A549 (cell line): ENCODE measurements around the gene SPIRE1.

Experiments used
- BHLHE40 ChIP-seq: IDR thresholded peaks from 2 replicates; pipeline ENCODE4 v1.6.1; 2012; ENCODE audit warnings: low read depth, low read length, inconsistent platforms
- CTCF ChIP-seq: fragments of >200 bp; sonication (Bioruptor Twin); formaldehyde crosslinking; IDR thresholded peaks from 3 replicates; pipeline ENCODE4 v1.5.1; 2016
- JUNB ChIP-seq: fragments of >200 bp; sonication (Bioruptor Twin); formaldehyde crosslinking; IDR thresholded peaks from 2 replicates; pipeline ENCODE4 v1.6.1; 2016
- MAFK ChIP-seq: fragments of 450-650 bp; IDR thresholded peaks from 2 replicates; pipeline ENCODE4 v1.6.1; 2014; ENCODE audit not compliant: partially characterized antibody
- MAZ ChIP-seq: fragments of 150-350 bp; IDR thresholded peaks from 2 replicates; pipeline ENCODE4 v1.6.1; 2014; ENCODE audit warnings: antibody characterized with exemption, low read depth, low read length, borderline replicate concordance
- NFE2L2 ChIP-seq: fragments of 150-350 bp; conservative IDR thresholded peaks from 2 replicates; pipeline ENCODE4 v1.6.1; 2014; ENCODE audit warnings: low read length
- POLR2A ChIP-seq: IDR thresholded peaks from 2 replicates; pipeline ENCODE4 v1.6.1; 2012; ENCODE audit warnings: mild to moderate bottlenecking, low read length
- RARB ChIP-seq: fragments of 250-450 bp; sonication (Bioruptor Pico); IDR thresholded peaks from 2 replicates; pipeline ENCODE4 v1.8.0; 2021; ENCODE audit warnings: mild to moderate bottlenecking, moderate library complexity
- ZSCAN20 ChIP-seq: fragments of 250-450 bp; sonication (Bioruptor Pico); IDR thresholded peaks from 2 replicates; pipeline ENCODE4 v1.8.0; 2022; ENCODE audit warnings: mild to moderate bottlenecking, moderate library complexity
- TF ChIP-seq, protein P1 (sequence below): IDR thresholded peaks from 2 replicates; pipeline ENCODE4 v1.6.1; 2012; ENCODE audit warnings: low read depth, borderline replicate concordance
- TF ChIP-seq, protein P2 (sequence below): fragments of 450-650 bp; IDR thresholded peaks from 2 replicates; pipeline ENCODE4 v1.6.1; 2014; ENCODE audit warnings: antibody characterized with exemption

DNA sequence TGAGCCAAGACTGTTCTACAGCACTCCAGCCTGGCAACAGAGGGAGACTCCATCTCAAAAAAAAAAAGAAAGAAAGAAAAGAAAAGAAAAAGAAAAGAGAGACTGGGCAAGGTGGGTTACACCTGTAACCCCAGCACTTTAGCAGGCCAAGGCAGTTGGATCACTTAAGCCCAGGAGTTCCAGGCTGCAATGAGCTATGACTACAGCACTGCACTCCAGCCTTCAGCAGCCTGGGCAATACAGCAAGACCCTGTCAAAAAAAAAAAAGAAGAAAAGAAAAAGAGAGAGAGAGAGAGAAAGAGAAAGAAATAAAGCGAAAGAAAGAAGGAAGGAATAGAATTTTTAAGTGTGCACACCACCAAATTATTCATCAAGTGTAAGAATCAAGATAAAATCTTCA is 2.9 kb downstream of the SPIRE1 start:
- TF ChIP-seq POLR2A (no peak), ZSCAN20 (CRISPR knock-in tag) (no peak), NFE2L2 (no peak), MAZ (no peak), MAFK (no peak), BHLHE40 (no peak), CTCF (no peak), JUNB (no peak), RARB (CRISPR knock-in tag) (no peak)
- TF ChIP-seq, protein P1, sequence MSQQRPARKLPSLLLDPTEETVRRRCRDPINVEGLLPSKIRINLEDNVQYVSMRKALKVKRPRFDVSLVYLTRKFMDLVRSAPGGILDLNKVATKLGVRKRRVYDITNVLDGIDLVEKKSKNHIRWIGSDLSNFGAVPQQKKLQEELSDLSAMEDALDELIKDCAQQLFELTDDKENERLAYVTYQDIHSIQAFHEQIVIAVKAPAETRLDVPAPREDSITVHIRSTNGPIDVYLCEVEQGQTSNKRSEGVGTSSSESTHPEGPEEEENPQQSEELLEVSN = no peak
- TF ChIP-seq, protein P2, sequence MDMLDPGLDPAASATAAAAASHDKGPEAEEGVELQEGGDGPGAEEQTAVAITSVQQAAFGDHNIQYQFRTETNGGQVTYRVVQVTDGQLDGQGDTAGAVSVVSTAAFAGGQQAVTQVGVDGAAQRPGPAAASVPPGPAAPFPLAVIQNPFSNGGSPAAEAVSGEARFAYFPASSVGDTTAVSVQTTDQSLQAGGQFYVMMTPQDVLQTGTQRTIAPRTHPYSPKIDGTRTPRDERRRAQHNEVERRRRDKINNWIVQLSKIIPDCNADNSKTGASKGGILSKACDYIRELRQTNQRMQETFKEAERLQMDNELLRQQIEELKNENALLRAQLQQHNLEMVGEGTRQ = no peak
